Measurements from ENCODE around the gene MARK3.

Gene MARK3

DNA sequence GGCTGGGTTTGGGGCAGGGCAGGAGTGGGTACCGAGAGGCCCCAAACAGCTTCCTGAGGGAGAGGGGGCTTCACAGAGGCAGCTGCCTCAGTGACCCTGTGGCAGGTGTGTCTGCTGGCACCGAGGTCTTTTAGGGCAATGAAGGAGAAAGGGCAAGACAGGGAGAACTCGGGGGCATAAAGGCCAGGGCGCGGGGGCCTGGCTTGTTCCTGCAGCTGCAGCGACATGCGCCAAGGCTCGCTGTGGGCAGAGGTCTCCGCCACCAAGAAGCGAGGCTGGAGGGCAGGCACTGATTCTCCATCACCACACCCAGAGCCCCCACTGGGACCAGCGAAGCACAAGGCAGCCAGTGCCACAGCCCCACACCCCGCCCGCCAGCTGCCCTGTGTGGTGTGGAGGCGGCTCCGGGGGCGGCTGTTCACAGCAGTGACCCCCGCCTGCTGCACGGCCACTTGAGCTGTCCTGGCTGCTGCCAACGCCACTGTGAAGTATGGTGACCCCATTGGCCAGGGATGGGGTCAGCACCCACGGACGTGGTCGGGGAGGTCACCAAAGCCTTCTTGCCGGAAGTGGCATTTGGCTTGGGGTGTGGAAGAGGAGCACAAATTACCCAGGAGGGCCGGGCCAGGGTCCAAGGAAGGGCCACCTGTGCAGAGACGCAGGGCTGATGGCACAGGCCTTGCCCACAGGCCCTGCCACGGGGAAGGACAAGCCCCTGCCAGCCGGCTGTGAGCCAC, 160.9 kb downstream of the MARK3 start:
- Histone ChIP-seq H3K27ac (no peak overlapping the region), H3K27me3 (no peaks in the 10 kb centered on the region), H3K9me3 (no peaks in the 10 kb centered on the region), H3K4me1 (peaks cover 14 to 85% (median 69%) of the 10 kb centered on the region in 4 donors), H3K36me3 (no peaks in the 10 kb centered on the region), H3K4me3 (no peak overlapping the region)
- TF ChIP-seq, protein P1, sequence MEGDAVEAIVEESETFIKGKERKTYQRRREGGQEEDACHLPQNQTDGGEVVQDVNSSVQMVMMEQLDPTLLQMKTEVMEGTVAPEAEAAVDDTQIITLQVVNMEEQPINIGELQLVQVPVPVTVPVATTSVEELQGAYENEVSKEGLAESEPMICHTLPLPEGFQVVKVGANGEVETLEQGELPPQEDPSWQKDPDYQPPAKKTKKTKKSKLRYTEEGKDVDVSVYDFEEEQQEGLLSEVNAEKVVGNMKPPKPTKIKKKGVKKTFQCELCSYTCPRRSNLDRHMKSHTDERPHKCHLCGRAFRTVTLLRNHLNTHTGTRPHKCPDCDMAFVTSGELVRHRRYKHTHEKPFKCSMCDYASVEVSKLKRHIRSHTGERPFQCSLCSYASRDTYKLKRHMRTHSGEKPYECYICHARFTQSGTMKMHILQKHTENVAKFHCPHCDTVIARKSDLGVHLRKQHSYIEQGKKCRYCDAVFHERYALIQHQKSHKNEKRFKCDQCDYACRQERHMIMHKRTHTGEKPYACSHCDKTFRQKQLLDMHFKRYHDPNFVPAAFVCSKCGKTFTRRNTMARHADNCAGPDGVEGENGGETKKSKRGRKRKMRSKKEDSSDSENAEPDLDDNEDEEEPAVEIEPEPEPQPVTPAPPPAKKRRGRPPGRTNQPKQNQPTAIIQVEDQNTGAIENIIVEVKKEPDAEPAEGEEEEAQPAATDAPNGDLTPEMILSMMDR (IDR thresholded peaks at IDR 0.05) = no peak
- peak in 1 of 2 donors; percentile 68 for DNase-seq
- intact Hi-C loops (cut with DNase I; ENCODE audit: low total_unique reads) = loop anchor here (2.0 to 10.0 kb wide), 2 partner anchors 27 to 51 kb away; no protein-coding TSS in a partner anchor

DNA sequence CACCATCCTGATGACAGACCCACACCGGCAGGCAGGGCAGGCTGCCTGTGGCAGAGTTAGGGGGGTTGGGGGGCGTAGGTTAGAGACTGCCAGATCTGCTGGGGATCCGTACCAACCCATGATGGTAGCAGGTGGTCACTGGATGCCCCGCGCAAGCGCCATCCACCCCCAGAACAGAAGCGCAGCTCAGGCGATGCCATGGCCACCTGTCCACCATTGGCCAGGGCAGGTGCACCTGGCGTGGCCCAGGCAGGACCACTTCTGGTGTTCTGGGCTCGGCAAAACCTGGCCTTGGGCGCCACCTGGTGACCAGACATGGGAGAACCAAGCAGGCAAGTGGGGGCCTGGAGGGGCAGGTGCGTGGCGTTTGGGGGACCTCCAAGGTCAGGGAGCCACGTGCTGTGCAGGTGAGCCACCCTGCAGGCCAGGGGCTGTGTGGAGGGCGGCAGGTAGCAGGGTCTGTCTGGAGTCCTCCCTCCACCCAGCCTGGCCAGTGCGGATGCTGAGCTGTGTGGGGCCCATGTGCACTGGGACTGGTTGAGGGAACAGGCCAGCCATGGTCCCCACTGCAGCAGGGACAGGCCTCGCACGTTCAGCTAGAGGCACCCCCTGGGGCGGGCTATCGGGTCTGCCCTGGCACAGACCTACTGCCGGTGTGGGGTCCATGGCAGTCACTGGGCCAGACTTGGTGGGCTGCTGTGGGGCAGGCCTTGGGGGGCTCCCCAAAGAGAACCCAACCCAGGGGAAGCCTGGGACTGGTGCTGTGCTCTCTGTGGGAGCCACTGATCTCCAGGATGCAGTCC, 161.6 kb downstream of the MARK3 start:
- Histone ChIP-seq H3K27me3 (no peaks in the 10 kb centered on the region), H3K27ac (peak overlapping the region in 1 of 2 donors; percentile 18), H3K36me3 (no peaks in the 10 kb centered on the region), H3K4me1 (peaks cover 16 to 85% (median 69%) of the 10 kb centered on the region in 4 donors), H3K4me3 (no peak overlapping the region), H3K9me3 (no peaks in the 10 kb centered on the region)
- intact Hi-C loops (cut with DNase I; ENCODE audit: low total_unique reads) = loop anchor here (2.0 to 10.0 kb wide), 2 partner anchors 28 to 52 kb away; no protein-coding TSS in a partner anchor
- peak in 1 of 2 donors; percentile 85 for DNase-seq
- TF ChIP-seq, protein P1 (IDR thresholded peaks at IDR 0.05) = peak; percentile 89 to 97

DNA sequence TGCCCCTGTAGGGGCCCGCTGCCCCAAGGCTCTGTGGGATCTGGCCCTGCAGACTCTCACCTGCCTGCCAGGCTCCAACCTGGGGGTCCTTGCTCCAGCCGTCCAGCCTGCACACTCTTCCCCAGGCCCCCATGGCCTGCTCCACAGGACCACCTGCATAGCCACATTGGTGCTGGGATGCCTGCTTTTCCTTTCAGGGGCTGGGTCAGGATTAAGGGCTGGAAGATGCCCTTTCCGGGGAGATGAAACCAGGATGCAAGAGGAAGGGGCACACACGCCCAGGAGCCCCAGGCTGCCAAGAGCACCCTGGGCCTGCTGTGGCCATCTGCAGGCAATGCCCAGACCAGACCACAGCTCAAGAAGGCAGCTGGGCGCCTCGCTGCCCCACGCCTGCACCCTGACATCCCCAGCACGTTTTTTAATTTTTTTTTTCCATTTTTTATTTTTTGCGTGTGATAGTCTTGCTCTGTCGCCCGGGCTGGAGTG, 162.3 kb downstream of the MARK3 start:
- peaks cover 16 to 85% (median 69%) of the 10 kb centered on the region in 4 donors for H3K4me1 ChIP-seq
- H3K36me3 ChIP-seq = no peaks in the 10 kb centered on the region
- no peaks in the 10 kb centered on the region for H3K9me3 ChIP-seq
- H3K27me3 ChIP-seq = no peaks in the 10 kb centered on the region
- intact Hi-C loops (cut with DNase I; ENCODE audit: low total_unique reads) = loop anchor here (2.0 to 10.0 kb wide), 2 partner anchors 29 to 53 kb away; no protein-coding TSS in a partner anchor
- DNase-seq = peak in 1 of 2 donors; percentile 67
- TF ChIP-seq, protein P1 (IDR thresholded peaks at IDR 0.05) = no peak
- no peak overlapping the region for H3K4me3 ChIP-seq
- peak overlapping the region in 1 of 2 donors; percentile 97 for H3K27ac ChIP-seq

DNA sequence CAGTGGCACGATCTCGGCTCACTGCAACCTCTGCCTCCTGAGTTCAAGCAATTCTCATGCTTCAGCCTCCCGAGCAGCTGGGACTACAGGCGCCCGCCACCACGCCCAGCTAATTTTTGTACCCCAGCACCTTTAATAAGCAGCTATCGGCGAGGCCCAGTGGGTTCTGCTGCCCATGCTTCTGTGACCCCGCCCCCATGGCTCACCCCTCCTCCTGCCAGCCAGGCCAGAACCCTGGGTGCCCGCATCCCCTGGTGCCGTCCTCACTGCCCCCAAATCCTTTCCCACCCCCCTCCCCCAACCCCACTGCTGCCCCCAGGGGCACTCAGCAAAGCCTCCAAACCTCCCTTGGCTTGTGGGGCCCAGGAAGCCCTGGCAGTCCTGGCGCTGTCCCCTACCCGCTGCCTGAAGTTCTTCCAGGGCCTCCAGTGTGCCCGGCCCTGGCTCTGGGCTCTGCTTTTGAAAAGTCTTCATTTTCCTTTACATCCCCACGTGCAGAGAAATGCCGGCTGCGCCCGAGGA, 162.8 kb downstream of the MARK3 start:
- H3K4me1 ChIP-seq = peaks cover 16 to 85% (median 69%) of the 10 kb centered on the region in 4 donors
- no peaks in the 10 kb centered on the region for H3K27me3 ChIP-seq
- intact Hi-C loops (cut with DNase I; ENCODE audit: low total_unique reads) = loop anchor here (2.0 to 10.0 kb wide), 2 partner anchors 29 to 53 kb away; no protein-coding TSS in a partner anchor
- TF ChIP-seq, protein P1 (IDR thresholded peaks at IDR 0.05) = no peak
- H3K4me3 ChIP-seq = no peak overlapping the region
- peak overlapping the region in 1 of 2 donors; percentile 97 for H3K27ac ChIP-seq
- no peaks in the 10 kb centered on the region for H3K9me3 ChIP-seq
- H3K36me3 ChIP-seq = no peaks in the 10 kb centered on the region
- DNase-seq = peak in 1 of 2 donors; percentile 50
